Stomach (tissue), 9 donors: ENCODE data around the gene SLC16A13. TPM values are rescaled to one million over a fixed set of nuclear protein-coding genes. Genes with fewer than 3 reads are reported as not detected.

Experiments
- DNase-seq, 2 donors: peaks; one replicate each; pipeline versions ENCODE4 v3.0.0 to v3.0.0-alpha.2; 2013 to 2019
- H3K27ac ChIP-seq, 5 donors: fragments of 200-600 bp in 4 of 5; sonication (generic) in 4 of 5; one replicate each; pipeline ENCODE4 v1.5.1; 2013 to 2019; ENCODE audit warnings: mild to moderate bottlenecking in 1 of 5, moderate library complexity in 1 of 5
- H3K27me3 ChIP-seq, 3 donors: fragments of 200-600 bp; sonication (generic); one replicate each; pipeline ENCODE4 v1.5.1; 2017 to 2019; ENCODE audit warnings: mixed run types in 1 of 3
- H3K36me3 ChIP-seq, 4 donors: fragments of 200-600 bp; sonication (generic); 1 replicate in 3 of 4; 2 replicates in 1 of 4; pipeline ENCODE4 v1.5.1; 2016 to 2019
- H3K4me1 ChIP-seq, 4 donors: fragments of 200-600 bp; sonication (generic); one replicate each; pipeline ENCODE4 v1.5.1; 2016 to 2019
- H3K4me3 ChIP-seq, 4 donors: fragments of 200-600 bp; sonication (generic) in 3 of 4; one replicate each; pipeline ENCODE4 v1.5.1; 2016 to 2019; ENCODE audit warnings: mild to moderate bottlenecking in 1 of 4
- H3K9me3 ChIP-seq, 4 donors: fragments of 200-600 bp; sonication (generic); one replicate each; pipeline ENCODE4 v1.5.1; 2016 to 2019
- CTCF ChIP-seq, 7 experiments: fragments of 450-650 bp in 4 of 7; fragments of 200-600 bp in 3 of 7; sonication (generic) in 3 of 7; IDR thresholded peaks; one replicate each; pipeline ENCODE4 v1.5.1; 2016 to 2019; ENCODE audit warnings: antibody characterized with exemption in 7 of 7, control low read depth in 2 of 7, mild to moderate bottlenecking in 1 of 7
- EP300 ChIP-seq: sonication (generic); formaldehyde crosslinking; IDR thresholded peaks from one replicate; pipeline ENCODE4 v1.6.1; 2017; ENCODE audit warnings: antibody characterized with exemption
- POLR2A ChIP-seq, 4 donors: fragments of 450-650 bp; IDR thresholded peaks; one replicate each; pipeline ENCODE4 v1.6.1; 2016; ENCODE audit warnings: antibody characterized with exemption in 4 of 4, control low read depth in 2 of 4, mild to moderate bottlenecking in 1 of 4, moderate library complexity in 1 of 4
- POLR2AphosphoS5 ChIP-seq, 3 donors: sonication (generic); formaldehyde crosslinking; IDR thresholded peaks; one replicate each; pipeline ENCODE4 v1.6.1; 2016; ENCODE audit warnings: antibody characterized with exemption in 3 of 3
- WGBS, 5 donors: extraction: QIAGEN DNeasy Blood & Tissue Kit in 3 of 5; methylation state at CpG; one replicate each; pipeline versions ENCODE4 v1.1.5 to v1.1.7; 2013 to 2018; 5-methylcytosine and 5-hydroxymethylcytosine counted together
- intact Hi-C: fragments of 100-400 bp; cut with DNase I; formaldehyde crosslinking; loops from one replicate; pipeline ENCODE4 v1.15.1; 2023; ENCODE audit warnings: low total_unique reads
- polyA plus RNA-seq, 3 donors: library from polyadenylated mRNA; stranded (reverse); fragments of 200-250 nt; gene quantifications; one replicate each; pipeline ENCODE4 v1.2.3, GENCODE V29; 2013
- total RNA-seq, 5 donors: library from RNA; depleted of rRNA; stranded (reverse); fragments of >200 nt; gene quantifications; one replicate each; pipeline versions ENCODE4 v1.1.0 to v1.2.3, GENCODE V29; 2014 to 2016
- donor health status: healthy with polysubstance abuse.
- donor health status: Bipolar disorder and iron deficiency.
- donor health status: healthy.

The SLC16A13 gene
- total and polyA plus RNA-seq, 8 donors: 0.56 to 2.9 (median 1.4) TPM; not detected in 5

GRCh38 chr17:7072406-7072805 is 36.6 kb downstream of the SLC16A13 start:
- WGBS, 5 donors: 82 to 87% (median 86%) methylated on average over 2 of the region's 2 CpGs
- intact Hi-C loops: no loop called here

GRCh38 chr17:7074931-7075330 is 39.1 kb downstream of the SLC16A13 start:
- H3K27me3 ChIP-seq: peaks cover 0 to 5% (median 0%) of the 10 kb centered on the region in 3 donors
- TF ChIP-seq EP300 (no peak), POLR2AphosphoS5 (IDR thresholded peaks at IDR 0.05) (no peak), CTCF (IDR thresholded peaks at IDR 0.05) (no peak), POLR2A (IDR thresholded peaks at IDR 0.05) (no peak)
- WGBS, 5 donors: 81 to 87% (median 84%) methylated on average over 14 of the region's 14 CpGs
- no peak overlapping the region for H3K27ac ChIP-seq
- no peaks in the 10 kb centered on the region for H3K4me1 ChIP-seq
- no peaks in the 10 kb centered on the region for H3K36me3 ChIP-seq
- intact Hi-C loops: no loop called here
- no peak for DNase-seq
- no peaks in the 10 kb centered on the region for H3K9me3 ChIP-seq
- no peak overlapping the region for H3K4me3 ChIP-seq

More at GRCh38 chr17:7072406-7072805, 36.6 kb downstream of the SLC16A13 start:
- no peak for TF ChIP-seq CTCF (IDR thresholded peaks at IDR 0.05)
- TF ChIP-seq EP300: no peak
- no peak for TF ChIP-seq POLR2A (IDR thresholded peaks at IDR 0.05)
- TF ChIP-seq POLR2AphosphoS5 (IDR thresholded peaks at IDR 0.05): no peak
- H3K27me3 ChIP-seq: peaks cover 0 to 5% (median 0%) of the 10 kb centered on the region in 3 donors
- H3K36me3 ChIP-seq: no peaks in the 10 kb centered on the region
- no peaks in the 10 kb centered on the region for H3K4me1 ChIP-seq
- H3K27ac ChIP-seq: no peak overlapping the region
- no peak overlapping the region for H3K4me3 ChIP-seq
- no peak for DNase-seq
- H3K9me3 ChIP-seq: peaks cover 0 to 16% (median 13%) of the 10 kb centered on the region in 4 donors

- H3K36me3 ChIP-seq: no peaks in the 10 kb centered on the region
- intact Hi-C loops: no loop called here
- H3K9me3 ChIP-seq: no peaks in the 10 kb centered on the region
- no peak for TF ChIP-seq EP300
- no peak for TF ChIP-seq POLR2A (IDR thresholded peaks at IDR 0.05)
- no peak for TF ChIP-seq CTCF (IDR thresholded peaks at IDR 0.05)
- no peak for TF ChIP-seq POLR2AphosphoS5 (IDR thresholded peaks at IDR 0.05)
- no peak for DNase-seq
- peaks cover 0 to 6% (median 0%) of the 10 kb centered on the region in 4 donors for H3K4me1 ChIP-seq
- no peak overlapping the region for H3K4me3 ChIP-seq
- H3K27ac ChIP-seq: no peak overlapping the region
- 83 to 90% (median 83%) methylated on average over 7 of the region's 7 CpGs for WGBS, 5 donors
- peaks cover 0 to 5% (median 0%) of the 10 kb centered on the region in 3 donors for H3K27me3 ChIP-seq
Observed at GRCh38 chr17:7077911-7078546, 42.2 kb downstream of the SLC16A13 start.

GRCh38 chr17:7078711-7079110 is 42.9 kb downstream of the SLC16A13 start:
- Histone ChIP-seq H3K36me3 (no peaks in the 10 kb centered on the region), H3K27ac (no peak overlapping the region), H3K27me3 (peaks cover 0 to 5% (median 0%) of the 10 kb centered on the region in 3 donors), H3K4me3 (no peak overlapping the region), H3K9me3 (no peaks in the 10 kb centered on the region), H3K4me1 (peaks cover 0 to 6% (median 0%) of the 10 kb centered on the region in 4 donors)
- no peak for TF ChIP-seq POLR2AphosphoS5 (IDR thresholded peaks at IDR 0.05)
- TF ChIP-seq EP300: no peak
- TF ChIP-seq CTCF (IDR thresholded peaks at IDR 0.05): no peak
- no peak for TF ChIP-seq POLR2A (IDR thresholded peaks at IDR 0.05)
- intact Hi-C loops: no loop called here
- WGBS, 5 donors: 73 to 87% (median 83%) methylated on average over 10 of the region's 10 CpGs
- DNase-seq: no peak
